Esophagus (tissue), 2 donors: ENCODE data around the gene PPIH. TPM values are rescaled to one million over a fixed set of nuclear protein-coding genes. Genes with fewer than 3 reads are reported as not detected.
"Not testable (repeated sequence)": the region's sequence is repeated elsewhere in the genome, so short reads cannot be mapped to it uniquely, and the experiment has no call there.

Experiments
- H3K27ac ChIP-seq, 2 donors: one replicate each; pipeline ENCODE4 v1.5.1; 2013; ENCODE audit warnings: low read depth in 2 of 2, mild to moderate bottlenecking in 2 of 2, inconsistent platforms in 1 of 2, low read length in 1 of 2, moderate library complexity in 1 of 2
- H3K27me3 ChIP-seq, 2 donors: one replicate each; pipeline ENCODE4 v1.6.1; 2013; ENCODE audit warnings: low read length in 2 of 2, control low read depth in 1 of 2, mild to moderate bottlenecking in 1 of 2; ENCODE audit not compliant: insufficient read depth in 2 of 2, control insufficient read depth in 1 of 2
- H3K36me3 ChIP-seq, 2 donors: one replicate each; pipeline ENCODE4 v1.6.1; 2013; ENCODE audit warnings: low read length in 1 of 2; ENCODE audit not compliant: control insufficient read depth in 2 of 2, insufficient read depth in 2 of 2
- H3K4me1 ChIP-seq, 2 donors: one replicate each; pipeline ENCODE4 v1.6.1; 2013; ENCODE audit warnings: low read length in 1 of 2; ENCODE audit not compliant: control insufficient read depth in 2 of 2, insufficient read depth in 2 of 2
- H3K4me3 ChIP-seq, 2 donors: one replicate each; pipeline ENCODE4 v1.5.1; 2013; ENCODE audit warnings: low read length in 2 of 2, mild to moderate bottlenecking in 2 of 2, low read depth in 1 of 2, moderate library complexity in 1 of 2
- H3K9me3 ChIP-seq, 2 donors: one replicate each; pipeline ENCODE4 v1.6.1; 2013; ENCODE audit warnings: mild to moderate bottlenecking in 2 of 2, low read depth in 1 of 2, low read length in 1 of 2, moderate library complexity in 1 of 2; ENCODE audit not compliant: control insufficient read depth in 2 of 2, insufficient read depth in 1 of 2
- WGBS, 2 donors: extraction: QIAGEN DNeasy Blood & Tissue Kit; methylation state at CpG; one replicate each; pipeline ENCODE4 v1.1.7; 2013; 5-methylcytosine and 5-hydroxymethylcytosine counted together
- polyA plus RNA-seq, 2 donors: library from polyadenylated mRNA; stranded (reverse); fragments of 200-250 nt; gene quantifications; one replicate each; pipeline ENCODE4 v1.2.3, GENCODE V29; 2013
- donor health status: healthy with polysubstance abuse.
- donor health status: Bipolar disorder and iron deficiency.

The PPIH gene
- polyA plus RNA-seq, 2 donors: 44.9 to 48.9 TPM

GRCh38 chr1:42722403-42722802 is 64.2 kb downstream of the PPIH start:
- H3K4me1 ChIP-seq, H3K9me3 ChIP-seq, H3K27me3 ChIP-seq, H3K36me3 ChIP-seq, H3K4me3 ChIP-seq, H3K27ac ChIP-seq: not testable (repeated sequence)
- WGBS, 2 donors: 99 to 100% methylated on average over 2 of the region's 2 CpGs

GRCh38 chr1:42723511-42723910 is 65.3 kb downstream of the PPIH start:
- peaks cover 0 to under 1% of the 10 kb centered on the region in 2 donors for H3K36me3 ChIP-seq
- no peaks in the 10 kb centered on the region for H3K27me3 ChIP-seq
- 45 to 64% methylated on average over 6 of the region's 6 CpGs for WGBS, 2 donors
- no peaks in the 10 kb centered on the region for H3K4me1 ChIP-seq
- no peak overlapping the region for H3K27ac ChIP-seq
- H3K9me3 ChIP-seq: no peaks in the 10 kb centered on the region
- H3K4me3 ChIP-seq: no peak overlapping the region

GRCh38 chr1:42725820-42726219 is 67.6 kb downstream of the PPIH start:
- H3K36me3 ChIP-seq, H3K9me3 ChIP-seq, H3K27me3 ChIP-seq, H3K4me3 ChIP-seq, H3K27ac ChIP-seq, H3K4me1 ChIP-seq: not testable (repeated sequence)
- WGBS, 2 donors: 99% methylated on average over 4 of the region's 4 CpGs

Other genes starting within 250 kb of the PPIH start
- gene ZMYND12, start 202.4 kb upstream of the PPIH start, polyA plus RNA-seq: under 1 TPM; 0.24 to 0.36 TPM
- gene PPCS, start 201.9 kb upstream of the PPIH start, polyA plus RNA-seq: 100 to 1,000 TPM in 1 of 2 donors, 10 to 100 TPM in 1; 68.4 to 157 TPM
- gene CCDC30, start 195.1 kb upstream of the PPIH start, polyA plus RNA-seq: under 1 TPM; 0.35 to 0.88 TPM
- 100 to 1,000 TPM; 381 to 428 TPM for gene YBX1, start 24.0 kb downstream of the PPIH start, polyA plus RNA-seq
- gene CLDN19, start 81.8 kb downstream of the PPIH start, polyA plus RNA-seq: under 1 TPM in 1 of 2 donors, not detected in 1; 0.04 TPM
- 10 to 100 TPM in 1 of 2 donors, 1 to 10 TPM in 1; 6.4 to 11.4 TPM for gene P3H1, start 108.6 kb downstream of the PPIH start, polyA plus RNA-seq
- gene C1orf50, start 108.8 kb downstream of the PPIH start, polyA plus RNA-seq: 1 to 10 TPM; 2.5 to 3.8 TPM
- under 1 TPM; 0.01 to 0.04 TPM for gene TMEM269, start 126.6 kb downstream of the PPIH start, polyA plus RNA-seq
- 1 to 10 TPM; 5.1 to 5.8 TPM for gene ERMAP, start 158.7 kb downstream of the PPIH start, polyA plus RNA-seq
- 10 to 100 TPM; 13.3 to 16.7 TPM for gene SVBP, start 159.0 kb downstream of the PPIH start, polyA plus RNA-seq
- gene ZNF691, start 188.2 kb downstream of the PPIH start, polyA plus RNA-seq: 1 to 10 TPM; 4.4 to 5.7 TPM